PC-9 (cell line): Measurements from ENCODE around the gene ZNF618.

Source experiments
- CTCF ChIP-seq: fragments of 200-600 bp; sonication (generic); conservative IDR thresholded peaks from 2 replicates; pipeline ENCODE4 v1.6.1; 2017; ENCODE audit warnings: mixed run types, antibody characterized with exemption, mild to moderate bottlenecking, moderate library complexity
- EZH2 ChIP-seq: fragments of 200-600 bp; sonication (generic); IDR thresholded peaks from 2 replicates; pipeline ENCODE4 v1.8.0; 2017; ENCODE audit warnings: antibody characterized with exemption, low read depth

- TF ChIP-seq CTCF (no peak), EZH2 (no peak)
Measured at GRCh38 chr9:113995963-113996362, 119.9 kb downstream of the ZNF618 start.
